Osteocyte (in vitro differentiated cells): ENCODE measurements around the gene SLC27A6. TPM values are rescaled to one million over a fixed set of nuclear protein-coding genes. Genes with fewer than 3 reads are reported as not detected.

Source experiments
- DNase-seq: peaks from one replicate; pipeline ENCODE4 v3.0.0; 2021; ENCODE audit warnings: mixed read lengths; ENCODE audit not compliant: unreplicated experiment; ENCODE audit errors: extremely low spot score
- H3K27ac Mint-ChIP-seq: one replicate; pipeline ENCODE4 v1.8.0; 2021; ENCODE audit warnings: mild to moderate bottlenecking, mixed read lengths; ENCODE audit not compliant: unreplicated experiment
- H3K27me3 Mint-ChIP-seq: one replicate; pipeline ENCODE4 v1.8.0; 2021; ENCODE audit warnings: mixed read lengths; ENCODE audit not compliant: unreplicated experiment
- H3K36me3 Mint-ChIP-seq: one replicate; pipeline ENCODE4 v1.8.0; 2021; ENCODE audit warnings: mixed read lengths; ENCODE audit not compliant: unreplicated experiment
- H3K4me1 Mint-ChIP-seq: one replicate; pipeline ENCODE4 v1.8.0; 2021; ENCODE audit warnings: mixed read lengths; ENCODE audit not compliant: unreplicated experiment
- H3K4me3 Mint-ChIP-seq: one replicate; pipeline ENCODE4 v1.8.0; 2021; ENCODE audit warnings: mild to moderate bottlenecking, moderate library complexity, mixed read lengths; ENCODE audit not compliant: unreplicated experiment
- H3K9me3 Mint-ChIP-seq: one replicate; pipeline ENCODE4 v1.8.0; 2021; ENCODE audit warnings: mixed read lengths; ENCODE audit not compliant: unreplicated experiment
- total RNA-seq: library from RNA; stranded (reverse); gene quantifications from 2 replicates; pipeline ENCODE4 v1.2.1, GENCODE V29; 2021
- TF ChIP-seq, protein P1 (sequence below): fragments of 200-600 bp; sonication (generic); IDR thresholded peaks from 2 replicates; pipeline ENCODE4 v1.5.0; 2021; ENCODE audit warnings: antibody characterized with exemption, mild to moderate bottlenecking, moderate library complexity

SLC27A6 gene
- total RNA-seq, 1 donor from 2014 or later = not detected

DNA sequence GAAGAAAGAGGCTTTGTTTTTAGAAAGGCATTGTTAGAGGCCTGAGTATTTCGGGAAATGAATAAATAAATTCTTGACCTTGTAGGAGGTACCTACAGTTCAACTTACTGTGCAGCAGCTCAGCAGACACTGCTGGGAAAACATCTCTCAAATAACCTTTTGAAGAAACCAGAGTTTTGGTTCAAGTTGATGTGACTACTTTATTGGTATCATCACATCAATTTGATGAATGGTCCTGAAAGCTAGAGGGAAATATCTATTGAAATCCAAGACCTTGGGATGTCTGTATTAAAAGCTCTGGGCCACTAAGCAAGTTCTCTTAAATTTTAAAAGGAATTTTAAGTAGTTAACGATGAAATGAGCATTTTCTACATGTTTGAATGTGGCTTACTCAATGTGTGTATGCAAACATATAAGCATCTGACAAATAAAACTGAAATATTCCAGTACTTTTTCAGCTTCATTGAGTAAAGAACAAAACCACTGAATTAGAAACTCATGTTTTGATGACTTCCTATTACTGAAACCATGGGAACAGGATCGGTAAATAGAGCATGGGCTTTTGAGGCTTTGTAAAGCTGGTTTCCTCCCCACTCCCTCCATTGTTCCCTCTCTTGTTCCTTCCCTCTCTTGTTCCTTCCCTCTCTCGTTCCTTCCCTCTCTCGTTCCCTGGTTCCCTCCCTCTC lies 36.7 kb downstream of the SLC27A6 start:
- TF ChIP-seq, protein P1, sequence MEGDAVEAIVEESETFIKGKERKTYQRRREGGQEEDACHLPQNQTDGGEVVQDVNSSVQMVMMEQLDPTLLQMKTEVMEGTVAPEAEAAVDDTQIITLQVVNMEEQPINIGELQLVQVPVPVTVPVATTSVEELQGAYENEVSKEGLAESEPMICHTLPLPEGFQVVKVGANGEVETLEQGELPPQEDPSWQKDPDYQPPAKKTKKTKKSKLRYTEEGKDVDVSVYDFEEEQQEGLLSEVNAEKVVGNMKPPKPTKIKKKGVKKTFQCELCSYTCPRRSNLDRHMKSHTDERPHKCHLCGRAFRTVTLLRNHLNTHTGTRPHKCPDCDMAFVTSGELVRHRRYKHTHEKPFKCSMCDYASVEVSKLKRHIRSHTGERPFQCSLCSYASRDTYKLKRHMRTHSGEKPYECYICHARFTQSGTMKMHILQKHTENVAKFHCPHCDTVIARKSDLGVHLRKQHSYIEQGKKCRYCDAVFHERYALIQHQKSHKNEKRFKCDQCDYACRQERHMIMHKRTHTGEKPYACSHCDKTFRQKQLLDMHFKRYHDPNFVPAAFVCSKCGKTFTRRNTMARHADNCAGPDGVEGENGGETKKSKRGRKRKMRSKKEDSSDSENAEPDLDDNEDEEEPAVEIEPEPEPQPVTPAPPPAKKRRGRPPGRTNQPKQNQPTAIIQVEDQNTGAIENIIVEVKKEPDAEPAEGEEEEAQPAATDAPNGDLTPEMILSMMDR = no peak
- no peaks in the 10 kb centered on the region for H3K9me3 Mint-ChIP-seq
- no peak overlapping the region for H3K4me3 Mint-ChIP-seq
- no peaks in the 10 kb centered on the region for H3K4me1 Mint-ChIP-seq
- peaks cover 23% of the 10 kb centered on the region for H3K27me3 Mint-ChIP-seq
- no peak overlapping the region for H3K27ac Mint-ChIP-seq
- no peak for DNase-seq
- H3K36me3 Mint-ChIP-seq = no peaks in the 10 kb centered on the region

DNA sequence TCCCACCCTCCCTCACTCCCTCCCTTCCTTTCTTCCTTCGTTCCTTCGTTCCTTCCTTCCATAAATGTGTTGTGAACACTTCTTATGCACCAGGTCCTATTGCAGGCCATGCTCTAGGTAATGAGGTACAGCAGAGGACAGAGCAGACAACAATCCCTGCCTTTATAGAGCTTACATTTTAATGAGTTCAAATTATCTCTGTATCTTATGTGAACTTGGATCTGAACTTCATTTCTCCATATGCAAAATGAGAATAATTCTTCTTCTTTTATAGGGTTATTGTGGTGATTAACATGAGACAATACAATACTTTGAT lies 37.2 kb downstream of the SLC27A6 start:
- peaks cover 23% of the 10 kb centered on the region for H3K27me3 Mint-ChIP-seq
- H3K4me1 Mint-ChIP-seq = no peaks in the 10 kb centered on the region
- no peak overlapping the region for H3K27ac Mint-ChIP-seq
- no peak for DNase-seq
- H3K36me3 Mint-ChIP-seq = no peaks in the 10 kb centered on the region
- TF ChIP-seq, protein P1 = no peak
- H3K4me3 Mint-ChIP-seq = no peak overlapping the region
- H3K9me3 Mint-ChIP-seq = no peaks in the 10 kb centered on the region

DNA sequence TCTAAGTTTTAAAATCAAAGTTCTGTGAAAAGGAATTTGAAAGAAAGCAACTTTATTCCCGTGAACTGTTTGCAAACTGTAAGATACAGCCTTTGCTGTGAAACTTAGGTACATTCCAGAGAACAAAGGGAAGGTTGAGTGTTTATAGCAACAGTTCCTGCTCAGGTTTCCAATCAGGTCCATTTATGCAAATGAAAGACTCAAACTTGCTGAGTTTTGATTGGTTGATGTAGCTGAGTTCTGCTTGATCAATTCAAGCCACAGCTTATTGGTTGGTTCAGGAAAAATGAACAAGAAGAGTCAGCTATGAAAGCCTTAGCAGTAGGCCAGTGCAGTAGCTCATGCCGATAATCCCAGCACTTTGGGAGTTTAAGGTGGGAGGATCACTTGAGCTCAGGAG lies 37.9 kb downstream of the SLC27A6 start:
- H3K27me3 Mint-ChIP-seq = peaks cover 23% of the 10 kb centered on the region
- H3K36me3 Mint-ChIP-seq = no peaks in the 10 kb centered on the region
- H3K4me1 Mint-ChIP-seq = no peaks in the 10 kb centered on the region
- no peak overlapping the region for H3K4me3 Mint-ChIP-seq
- no peaks in the 10 kb centered on the region for H3K9me3 Mint-ChIP-seq
- DNase-seq = no peak
- no peak overlapping the region for H3K27ac Mint-ChIP-seq
- TF ChIP-seq, protein P1 = no peak

DNA sequence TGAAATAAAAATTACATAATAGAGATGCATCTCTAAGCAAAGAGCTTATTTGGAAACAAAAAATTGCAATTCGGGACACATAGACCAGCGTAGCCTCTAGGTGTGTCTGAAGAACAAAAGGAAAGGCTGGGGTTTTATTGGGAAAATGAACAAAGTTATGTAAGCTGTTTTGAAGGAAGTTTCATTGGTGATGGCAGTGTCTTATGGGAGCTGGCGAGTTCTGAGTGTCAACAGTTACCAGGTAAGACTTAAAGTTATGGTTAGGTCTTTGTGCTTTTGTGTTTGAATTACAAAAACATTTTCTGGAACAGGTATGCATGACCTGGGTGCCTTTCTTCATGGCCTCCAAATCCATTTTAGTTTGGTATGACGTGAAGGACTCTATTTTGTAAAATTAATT lies 48.9 kb downstream of the SLC27A6 start:
- no peaks in the 10 kb centered on the region for H3K9me3 Mint-ChIP-seq
- no peaks in the 10 kb centered on the region for H3K4me1 Mint-ChIP-seq
- H3K4me3 Mint-ChIP-seq = no peak overlapping the region
- no peak for DNase-seq
- H3K27me3 Mint-ChIP-seq = peaks cover 27% of the 10 kb centered on the region
- H3K36me3 Mint-ChIP-seq = no peaks in the 10 kb centered on the region
- H3K27ac Mint-ChIP-seq = no peak overlapping the region
- TF ChIP-seq, protein P1 = no peak

DNA sequence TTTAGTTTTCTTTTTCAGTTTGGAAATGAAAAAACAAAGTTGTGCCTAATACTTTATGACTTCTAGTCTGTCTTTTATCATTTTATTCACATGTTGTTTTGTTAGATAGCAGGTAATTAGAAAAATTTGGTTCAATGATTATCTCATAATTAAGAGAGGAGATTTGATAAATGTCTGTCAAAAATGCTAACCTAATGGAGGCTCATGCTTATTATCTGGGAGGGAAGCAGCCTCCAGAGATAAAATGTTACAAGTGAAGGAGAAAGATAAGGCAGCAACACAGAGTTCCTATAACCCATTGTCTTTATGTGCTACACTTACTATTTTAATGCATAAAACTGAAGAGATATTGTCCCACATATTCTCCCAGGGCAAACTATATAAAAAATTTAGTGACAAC lies 53.5 kb downstream of the SLC27A6 start:
- Mint-ChIP-seq H3K27me3 (peaks cover 47% of the 10 kb centered on the region), H3K36me3 (no peaks in the 10 kb centered on the region), H3K9me3 (no peaks in the 10 kb centered on the region), H3K4me1 (no peaks in the 10 kb centered on the region), H3K4me3 (no peak overlapping the region), H3K27ac (no peak overlapping the region)
- TF ChIP-seq, protein P1 = no peak
- no peak for DNase-seq
